IMR-90 (cell line): Measurements from ENCODE around the gene SEL1L. TPM values are rescaled to one million over a fixed set of nuclear protein-coding genes. Genes with fewer than 3 reads are reported as not detected.

Experiments used
- ATAC-seq: fragments of 200-7000 bp; cut with Tn5 transposase; 2 replicates; pipeline ENCODE4 v1.9.1; 2020; ENCODE audit warnings: low read depth, mild to moderate bottlenecking, moderate library complexity
- BruUV-seq: library from RNA; stranded (reverse); fragments of 400-500 nt; replicated peaks from 2 replicates; lab custom pipeline; 2021; lab: Mats Ljungman, UMichigan
- CTCF ChIA-PET: fragments of 300-600 bp; formaldehyde crosslinking; extraction: SDS; loops from one replicate; lab custom pipeline; 2021; ENCODE audit warnings: antibody characterized with exemption; lab: Yijun Ruan, JAX
- POLR2A ChIA-PET: fragments of 300-600 bp; sonication (Branson Sonifier 250); formaldehyde crosslinking; loops from one replicate; lab custom pipeline; 2022; ENCODE audit warnings: antibody characterized with exemption; ENCODE audit not compliant: unreplicated experiment; lab: Charles Lee
- DNase-seq: peaks from one replicate; pipeline ENCODE4 v3.0.0; 2013
- H2AFZ ChIP-seq: replicated peaks from 2 replicates; pipeline ENCODE3; 2013; ENCODE audit warnings: low read length, mild to moderate bottlenecking; ENCODE audit not compliant: poor library complexity
- H2AK5ac ChIP-seq: 2 replicates; pipeline ENCODE4 v1.6.1; 2013; ENCODE audit warnings: low read depth, low read length, inconsistent platforms
- H2AK9ac ChIP-seq: replicated peaks from 2 replicates; pipeline ENCODE3; 2013; ENCODE audit warnings: mild to moderate bottlenecking, low read depth, low read length, moderate library complexity; ENCODE audit not compliant: poor library complexity
- H2BK120ac ChIP-seq: 2 replicates; pipeline ENCODE4 v1.6.1; 2013; ENCODE audit warnings: low read depth, low read length, inconsistent platforms
- H2BK15ac ChIP-seq: 3 replicates; pipeline ENCODE4 v1.6.1; 2013; ENCODE audit warnings: low read depth, low read length, inconsistent platforms
- H2BK20ac ChIP-seq: 2 replicates; pipeline ENCODE4 v1.6.1; 2013; ENCODE audit warnings: low read depth, mild to moderate bottlenecking, inconsistent platforms, low read length, moderate library complexity
- H2BK5ac ChIP-seq: 2 replicates; pipeline ENCODE4 v1.6.1; 2013; ENCODE audit warnings: mild to moderate bottlenecking, low read depth, low read length, inconsistent platforms; ENCODE audit not compliant: poor library complexity, severe bottlenecking
- H3K14ac ChIP-seq: replicated peaks from 2 replicates; pipeline ENCODE4 v1.6.1; 2013; ENCODE audit warnings: low read depth, low read length, inconsistent platforms
- H3K18ac ChIP-seq: 2 replicates; pipeline ENCODE4 v1.6.1; 2013; ENCODE audit warnings: low read depth, low read length, control low read depth
- H3K23ac ChIP-seq: 2 replicates; pipeline ENCODE4 v1.6.1; 2013; ENCODE audit warnings: low read depth, low read length, inconsistent platforms
- H3K27ac ChIP-seq: 2 replicates; pipeline ENCODE4 v1.5.1; 2013; ENCODE audit warnings: mild to moderate bottlenecking, control low read depth, low read length; ENCODE audit not compliant: insufficient read depth
- H3K27me3 ChIP-seq: 2 replicates; pipeline ENCODE4 v1.6.1; 2013; ENCODE audit warnings: low read length; ENCODE audit not compliant: control insufficient read depth, insufficient read depth
- H3K36me3 ChIP-seq: 2 replicates; pipeline ENCODE4 v1.6.1; 2013; ENCODE audit warnings: low read length, mixed read lengths; ENCODE audit not compliant: control insufficient read depth, insufficient read depth
- H3K4ac ChIP-seq: 2 replicates; pipeline ENCODE4 v1.6.1; 2013; ENCODE audit warnings: low read depth, low read length, inconsistent platforms
- H3K4me1 ChIP-seq: 2 replicates; pipeline ENCODE4 v1.6.1; 2013; ENCODE audit warnings: low read length, mixed read lengths; ENCODE audit not compliant: control insufficient read depth, insufficient read depth
- H3K4me2 ChIP-seq: 2 replicates; pipeline ENCODE4 v1.6.1; 2013; ENCODE audit warnings: low read depth, mild to moderate bottlenecking, control low read depth, low read length, moderate library complexity
- H3K4me3 ChIP-seq: 2 replicates; pipeline ENCODE4 v1.5.1; 2013; ENCODE audit warnings: low read depth, mild to moderate bottlenecking, control low read depth, low read length, moderate library complexity; ENCODE audit not compliant: insufficient read depth
- H3K56ac ChIP-seq: 2 replicates; pipeline ENCODE4 v1.6.1; 2013; ENCODE audit warnings: low read length, inconsistent platforms; ENCODE audit not compliant: insufficient read depth; ENCODE audit errors: extremely low read depth
- H3K79me1 ChIP-seq, 2 experiments: 2 replicates each; pipeline ENCODE4 v1.6.1; 2013; ENCODE audit warnings: low read length in 2 of 2, inconsistent platforms in 1 of 2, low read depth in 1 of 2
- H3K9ac ChIP-seq: 2 replicates; pipeline ENCODE4 v1.6.1; 2013; ENCODE audit warnings: low read depth, low read length, control low read depth
- H3K9me1 ChIP-seq: 2 replicates; pipeline ENCODE4 v1.6.1; 2013; ENCODE audit warnings: low read length, inconsistent platforms; ENCODE audit not compliant: insufficient read depth
- H3K9me3 ChIP-seq: 2 replicates; pipeline ENCODE4 v1.6.1; 2013; ENCODE audit warnings: low read length; ENCODE audit not compliant: control insufficient read depth, insufficient read depth
- H4K20me1 ChIP-seq: 2 replicates; pipeline ENCODE4 v1.6.1; 2013; ENCODE audit warnings: low read length, inconsistent platforms; ENCODE audit not compliant: insufficient read depth
- H4K5ac ChIP-seq: 2 replicates; pipeline ENCODE4 v1.6.1; 2013; ENCODE audit warnings: mild to moderate bottlenecking, low read depth, low read length, control low read depth
- H4K8ac ChIP-seq, 2 experiments: 2 replicates each; pipeline ENCODE4 v1.6.1; 2013; ENCODE audit warnings: low read depth in 2 of 2, low read length in 2 of 2, control low read depth in 1 of 2, inconsistent platforms in 1 of 2
- H4K91ac ChIP-seq: 2 replicates; pipeline ENCODE4 v1.6.1; 2013; ENCODE audit warnings: low read depth, low read length, inconsistent platforms; ENCODE audit not compliant: insufficient read depth
- CHD1 ChIP-seq: IDR thresholded peaks from 2 replicates; pipeline ENCODE4 v1.6.1; 2012; ENCODE audit warnings: low read depth, low read length, improper control_type of control experiment
- FOS ChIP-seq: fragments of 150-350 bp; IDR thresholded peaks from 2 replicates; pipeline ENCODE4 v1.6.1; 2016; ENCODE audit warnings: low read depth, low read length
- MAFK ChIP-seq: IDR thresholded peaks from 2 replicates; pipeline ENCODE4 v1.6.1; 2012; ENCODE audit warnings: low read depth, low read length, improper control_type of control experiment
- MAZ ChIP-seq: IDR thresholded peaks from 2 replicates; pipeline ENCODE4 v1.6.1; 2012; ENCODE audit warnings: low read depth, mild to moderate bottlenecking, low read length, improper control_type of control experiment, moderate library complexity, borderline replicate concordance
- RAD21 ChIP-seq: IDR thresholded peaks from 2 replicates; pipeline ENCODE4 v1.6.1; 2012; ENCODE audit warnings: low read length, improper control_type of control experiment
- SMC3 ChIP-seq: fragments of 150-350 bp; IDR thresholded peaks from 2 replicates; pipeline ENCODE4 v1.6.1; 2016; ENCODE audit warnings: low read depth, mild to moderate bottlenecking, antibody characterized with exemption, low read length, moderate library complexity
- WGBS, 2 experiments: methylation state at CpG; one replicate each; pipeline versions ENCODE4 v1.1.5 to v1.1.7; 2013; ENCODE audit warnings: missing lambda C conversion rate in 2 of 2; ENCODE audit not compliant: insufficient read length in 1 of 2; ENCODE audit errors: extremely low coverage in 2 of 2; 5-methylcytosine and 5-hydroxymethylcytosine counted together
- dilution Hi-C: fragments of 300-500 bp; cut with HindIII; formaldehyde crosslinking; loops from one replicate; pipeline ENCODE4 v1.14.3; 2018; ENCODE audit warnings: low sequenced_read_pairs; ENCODE audit not compliant: unreplicated experiment
- in situ Hi-C: fragments of 300-500 bp; cut with MboI; formaldehyde crosslinking; loops from 3 replicates; pipeline ENCODE4 v1.14.3; 2019; ENCODE audit warnings: low sequenced_read_pairs, inconsistent platforms, mixed read lengths
- intact Hi-C: fragments of 100-400 bp; cut with micrococcal nuclease; formaldehyde crosslinking; loops from 2 replicates; pipeline ENCODE4 v1.10.0; 2022
- polyA plus RNA-seq, 3 experiments: library from polyadenylated mRNA; depleted of rRNA; stranded (reverse); fragments of >200 nt; gene quantifications; 2 replicates each; pipeline ENCODE4 v1.2.3, GENCODE V29; 2012; ENCODE audit warnings: low replicate concordance in 1 of 3
- total RNA-seq: library from RNA; depleted of rRNA; stranded (reverse); fragments of >200 nt; gene quantifications from 2 replicates; pipeline ENCODE4 v1.2.3, GENCODE V29; 2012
- TF ChIP-seq, protein P1 (sequence below): conservative IDR thresholded peaks from 2 replicates; pipeline ENCODE4 v1.5.1; 2012; ENCODE audit warnings: mild to moderate bottlenecking, low read depth, low read length, improper control_type of control experiment
- TF ChIP-seq, protein P2 (sequence below): fragments of 150-350 bp; IDR thresholded peaks from 2 replicates; pipeline ENCODE4 v1.6.1; 2017; ENCODE audit warnings: mild to moderate bottlenecking, antibody characterized with exemption, low read length, low read depth
- TF ChIP-seq, protein P3 (sequence below): fragments of 150-350 bp; IDR thresholded peaks from 2 replicates; pipeline ENCODE4 v1.6.1; 2016; ENCODE audit warnings: low read depth, mild to moderate bottlenecking, low read length, moderate library complexity, borderline replicate concordance

The SEL1L gene
- total and polyA plus RNA-seq, 2 of the 4 experiments (the other 2 are of a cell fraction), result 21.0 to 62.4 TPM

DNA sequence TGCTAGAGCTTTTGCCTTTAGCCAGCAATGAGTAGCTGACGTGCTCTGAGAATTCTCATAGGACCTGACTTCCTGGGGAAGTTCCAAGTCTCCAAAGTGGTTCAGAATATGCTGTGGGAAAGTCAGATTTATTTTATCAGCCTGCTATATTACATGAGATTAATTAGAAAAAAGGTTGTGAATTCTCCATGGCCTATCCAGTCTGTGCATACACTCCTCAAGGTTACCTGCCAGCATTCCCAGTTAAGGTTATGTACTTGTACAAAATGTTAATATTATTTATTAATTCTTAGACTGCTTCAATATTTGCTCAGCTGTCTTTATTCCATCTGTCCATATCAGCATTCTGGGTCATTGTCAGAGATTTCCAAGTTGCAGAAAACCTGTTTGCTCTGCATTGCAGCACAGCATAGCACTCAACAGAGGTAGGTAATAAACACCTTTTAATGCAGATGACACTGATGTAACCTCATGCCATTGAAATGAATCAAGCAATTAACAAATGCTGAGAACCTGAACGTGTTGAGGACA lies 2.7 kb upstream of the SEL1L start:
- H3K4me2 ChIP-seq, result no peak overlapping the region
- no peak overlapping the region for H2BK20ac ChIP-seq
- no peak overlapping the region for H3K4ac ChIP-seq
- no peak overlapping the region for H2BK15ac ChIP-seq
- no peak overlapping the region for H2BK120ac ChIP-seq
- no CpG with 5 or more reads among the region's 2 CpGs for WGBS, 2 experiments
- no peaks in the 10 kb centered on the region; the same call in 1 of the 2 replicates for H4K20me1 ChIP-seq
- no peak for ATAC-seq
- H3K14ac ChIP-seq, result no peak overlapping the region
- H3K4me3 ChIP-seq, result no peak overlapping the region
- H3K23ac ChIP-seq, result no peak overlapping the region
- no peaks in the 10 kb centered on the region for H3K4me1 ChIP-seq
- no peaks in the 10 kb centered on the region for H3K27me3 ChIP-seq
- H3K9me1 ChIP-seq, result no peaks in the 10 kb centered on the region
- TF ChIP-seq, protein P1, sequence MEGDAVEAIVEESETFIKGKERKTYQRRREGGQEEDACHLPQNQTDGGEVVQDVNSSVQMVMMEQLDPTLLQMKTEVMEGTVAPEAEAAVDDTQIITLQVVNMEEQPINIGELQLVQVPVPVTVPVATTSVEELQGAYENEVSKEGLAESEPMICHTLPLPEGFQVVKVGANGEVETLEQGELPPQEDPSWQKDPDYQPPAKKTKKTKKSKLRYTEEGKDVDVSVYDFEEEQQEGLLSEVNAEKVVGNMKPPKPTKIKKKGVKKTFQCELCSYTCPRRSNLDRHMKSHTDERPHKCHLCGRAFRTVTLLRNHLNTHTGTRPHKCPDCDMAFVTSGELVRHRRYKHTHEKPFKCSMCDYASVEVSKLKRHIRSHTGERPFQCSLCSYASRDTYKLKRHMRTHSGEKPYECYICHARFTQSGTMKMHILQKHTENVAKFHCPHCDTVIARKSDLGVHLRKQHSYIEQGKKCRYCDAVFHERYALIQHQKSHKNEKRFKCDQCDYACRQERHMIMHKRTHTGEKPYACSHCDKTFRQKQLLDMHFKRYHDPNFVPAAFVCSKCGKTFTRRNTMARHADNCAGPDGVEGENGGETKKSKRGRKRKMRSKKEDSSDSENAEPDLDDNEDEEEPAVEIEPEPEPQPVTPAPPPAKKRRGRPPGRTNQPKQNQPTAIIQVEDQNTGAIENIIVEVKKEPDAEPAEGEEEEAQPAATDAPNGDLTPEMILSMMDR, result no peak
- TF ChIP-seq MAFK (no peak), CHD1 (no peak), RAD21 (no peak), SMC3 (no peak), FOS (no peak), MAZ (no peak)
- TF ChIP-seq, protein P2, sequence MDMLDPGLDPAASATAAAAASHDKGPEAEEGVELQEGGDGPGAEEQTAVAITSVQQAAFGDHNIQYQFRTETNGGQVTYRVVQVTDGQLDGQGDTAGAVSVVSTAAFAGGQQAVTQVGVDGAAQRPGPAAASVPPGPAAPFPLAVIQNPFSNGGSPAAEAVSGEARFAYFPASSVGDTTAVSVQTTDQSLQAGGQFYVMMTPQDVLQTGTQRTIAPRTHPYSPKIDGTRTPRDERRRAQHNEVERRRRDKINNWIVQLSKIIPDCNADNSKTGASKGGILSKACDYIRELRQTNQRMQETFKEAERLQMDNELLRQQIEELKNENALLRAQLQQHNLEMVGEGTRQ, result no peak
- TF ChIP-seq, protein P3, sequence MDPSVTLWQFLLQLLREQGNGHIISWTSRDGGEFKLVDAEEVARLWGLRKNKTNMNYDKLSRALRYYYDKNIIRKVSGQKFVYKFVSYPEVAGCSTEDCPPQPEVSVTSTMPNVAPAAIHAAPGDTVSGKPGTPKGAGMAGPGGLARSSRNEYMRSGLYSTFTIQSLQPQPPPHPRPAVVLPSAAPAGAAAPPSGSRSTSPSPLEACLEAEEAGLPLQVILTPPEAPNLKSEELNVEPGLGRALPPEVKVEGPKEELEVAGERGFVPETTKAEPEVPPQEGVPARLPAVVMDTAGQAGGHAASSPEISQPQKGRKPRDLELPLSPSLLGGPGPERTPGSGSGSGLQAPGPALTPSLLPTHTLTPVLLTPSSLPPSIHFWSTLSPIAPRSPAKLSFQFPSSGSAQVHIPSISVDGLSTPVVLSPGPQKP, result no peak
- no peak overlapping the region for H3K9ac ChIP-seq
- no peak overlapping the region for H2AFZ ChIP-seq
- no peak overlapping the region for H3K18ac ChIP-seq
- H3K27ac ChIP-seq, result no peak overlapping the region
- no peak overlapping the region for H4K91ac ChIP-seq
- DNase-seq, result no peak
- no peak overlapping the region for H2AK9ac ChIP-seq
- BruUV-seq, result no TSS peak
- no peak overlapping the region for H2AK5ac ChIP-seq
- no peaks in the 10 kb centered on the region for H3K9me3 ChIP-seq
- in situ Hi-C loops, result no loop called here
- intact Hi-C loops, result no loop called here
- H3K36me3 ChIP-seq, result peaks cover 2% of the 10 kb centered on the region; the same call in 1 of the 2 replicates
- no peak overlapping the region for H4K5ac ChIP-seq
- H3K56ac ChIP-seq, result no peak overlapping the region
- CTCF ChIA-PET, result interaction anchor here (0.6 kb wide), 1 partner anchor 267 kb away, joined by 3 read pairs; no protein-coding TSS in a partner anchor
- POLR2A ChIA-PET, result no interaction called here
- no peak overlapping the region for H4K8ac ChIP-seq
- dilution Hi-C loops, result no loop called here
- H2BK5ac ChIP-seq, result no peak overlapping the region
- peaks cover 2 to 8% of the 10 kb centered on the region in 2 experiments; a peak in 2 of 4 replicates for H3K79me1 ChIP-seq
